ENCODE measurements around the gene SLC38A10. TPM values are rescaled to one million over a fixed set of nuclear protein-coding genes. Genes with fewer than 3 reads are reported as not detected.

Gene SLC38A10
- total RNA-seq, 1 donor from 2014 or later, result 116 TPM

DNA sequence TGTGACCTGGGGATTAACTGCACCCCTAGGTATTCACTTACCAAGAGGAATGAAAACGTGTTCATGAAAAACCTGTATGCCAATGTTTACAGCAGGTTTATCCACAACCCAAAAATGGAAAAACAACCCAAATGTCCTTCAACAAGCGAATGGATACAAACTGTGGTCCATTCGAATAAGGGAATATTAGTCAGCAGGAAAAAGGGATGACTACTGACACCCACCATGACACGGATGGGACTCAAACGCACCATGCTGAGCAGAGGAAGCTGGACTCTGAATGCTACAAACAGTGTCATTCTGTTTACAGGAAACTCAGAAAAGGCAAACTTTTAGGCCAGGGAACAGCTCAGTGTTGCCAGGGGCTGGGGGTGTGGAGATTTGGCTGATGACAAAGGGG is 4.9 kb downstream of the SLC38A10 start:
- Mint-ChIP-seq H3K4me3 (ENCODE audit: unreplicated experiment) (no peak overlapping the region), H3K27ac (ENCODE audit: unreplicated experiment) (no peak overlapping the region), H3K4me1 (ENCODE audit: low read depth) (peaks cover 35% of the 10 kb centered on the region), H3K27me3 (ENCODE audit: low read depth) (no peaks in the 10 kb centered on the region), H3K9me3 (ENCODE audit: low read depth) (no peaks in the 10 kb centered on the region), H3K36me3 (ENCODE audit: low read depth) (peaks cover 5% of the 10 kb centered on the region)
- DNase-seq (ENCODE audit: low spot score), result no peak
- no peak for TF ChIP-seq CTCF (IDR thresholded peaks at IDR 0.05)

DNA sequence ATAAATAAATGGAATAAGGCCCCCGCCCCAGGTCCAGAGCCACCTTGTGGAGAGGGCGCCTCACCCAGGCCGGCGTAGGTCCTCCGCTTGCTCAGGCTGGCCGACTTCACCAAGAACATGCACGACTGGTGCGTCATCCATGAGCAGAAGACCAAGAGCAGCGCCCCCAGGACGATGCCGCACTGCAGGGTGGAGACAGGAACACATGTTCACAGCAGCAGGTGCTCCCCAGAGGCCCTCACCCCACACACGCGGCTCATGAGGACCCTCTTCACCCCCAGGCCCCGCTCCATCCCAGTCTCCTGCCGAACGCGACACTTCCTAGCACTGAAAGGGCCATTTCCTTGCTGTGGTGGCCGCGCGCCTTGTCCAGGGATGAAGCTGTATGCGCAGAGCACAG is 5.5 kb downstream of the SLC38A10 start:
- no peak for DNase-seq (ENCODE audit: low spot score)
- H3K4me3 Mint-ChIP-seq (ENCODE audit: unreplicated experiment), result no peak overlapping the region
- H3K36me3 Mint-ChIP-seq (ENCODE audit: low read depth), result peaks cover 5% of the 10 kb centered on the region
- peaks cover 40% of the 10 kb centered on the region for H3K4me1 Mint-ChIP-seq (ENCODE audit: low read depth)
- no peaks in the 10 kb centered on the region for H3K27me3 Mint-ChIP-seq (ENCODE audit: low read depth)
- no peak overlapping the region for H3K27ac Mint-ChIP-seq (ENCODE audit: unreplicated experiment)
- no peak for TF ChIP-seq CTCF (IDR thresholded peaks at IDR 0.05)
- H3K9me3 Mint-ChIP-seq (ENCODE audit: low read depth), result no peaks in the 10 kb centered on the region

DNA sequence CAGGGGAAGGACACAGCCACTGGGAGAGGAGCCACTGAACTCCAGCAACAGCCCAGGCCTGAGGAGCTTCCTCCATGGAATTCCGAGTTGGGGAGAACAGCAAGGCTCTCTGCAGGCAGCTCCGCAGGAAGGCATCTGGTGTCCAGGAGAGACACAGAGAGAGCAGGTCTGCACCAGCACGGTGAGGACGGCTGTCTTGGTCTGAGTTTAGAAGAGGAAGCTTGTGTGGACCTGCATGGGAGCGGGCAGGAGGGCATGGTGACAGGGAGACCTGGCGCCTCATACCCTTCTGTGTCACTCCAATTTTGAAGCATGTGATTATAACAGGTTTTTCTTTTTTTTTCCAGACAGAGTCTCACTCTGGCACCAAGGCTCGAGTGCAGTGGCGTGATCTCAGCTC is 6.4 kb downstream of the SLC38A10 start:
- H3K4me1 Mint-ChIP-seq (ENCODE audit: low read depth), result peaks cover 31% of the 10 kb centered on the region
- no peak for TF ChIP-seq CTCF (IDR thresholded peaks at IDR 0.05)
- H3K27ac Mint-ChIP-seq (ENCODE audit: unreplicated experiment), result no peak overlapping the region
- peaks cover 8% of the 10 kb centered on the region for H3K36me3 Mint-ChIP-seq (ENCODE audit: low read depth)
- H3K4me3 Mint-ChIP-seq (ENCODE audit: unreplicated experiment), result no peak overlapping the region
- no peak for DNase-seq (ENCODE audit: low spot score)
- H3K9me3 Mint-ChIP-seq (ENCODE audit: low read depth), result no peaks in the 10 kb centered on the region
- H3K27me3 Mint-ChIP-seq (ENCODE audit: low read depth), result no peaks in the 10 kb centered on the region

DNA sequence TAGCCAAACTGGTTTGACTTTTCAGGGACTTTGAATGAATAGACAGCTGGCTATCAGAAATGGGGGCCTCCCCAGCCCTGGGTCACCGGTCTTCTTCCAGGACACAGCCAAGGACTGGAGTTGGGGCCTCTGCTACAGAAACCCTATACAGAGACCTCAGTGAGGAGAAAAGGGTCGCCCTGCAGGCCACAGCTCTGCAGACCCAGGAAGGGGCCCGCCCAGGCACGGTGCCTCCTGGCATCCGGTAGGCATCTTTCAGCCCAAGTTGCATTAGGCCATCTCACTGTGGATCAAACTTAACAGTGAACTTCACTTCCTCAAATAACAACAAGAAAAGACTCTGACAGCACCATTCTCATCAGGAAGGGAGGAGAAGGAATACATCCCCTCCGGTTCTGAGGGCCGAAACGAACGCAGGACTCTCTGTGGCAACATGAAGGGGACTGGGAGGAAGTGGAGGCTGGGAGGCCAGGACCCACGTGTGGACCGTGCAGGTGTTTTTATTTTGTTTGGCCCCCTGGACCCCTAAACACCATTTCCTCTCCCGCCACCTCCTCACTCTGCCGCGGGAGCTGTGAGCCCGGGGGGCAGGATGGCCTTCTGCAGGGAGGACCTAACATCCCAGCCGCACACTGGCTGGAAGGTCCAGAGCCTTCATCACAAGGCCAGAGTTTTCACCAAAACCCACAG is 7.2 kb downstream of the SLC38A10 start:
- no peak for TF ChIP-seq CTCF (IDR thresholded peaks at IDR 0.05)
- no peak for DNase-seq (ENCODE audit: low spot score)
- no peak overlapping the region for H3K27ac Mint-ChIP-seq (ENCODE audit: unreplicated experiment)
- H3K36me3 Mint-ChIP-seq (ENCODE audit: low read depth), result peaks cover 8% of the 10 kb centered on the region
- H3K4me3 Mint-ChIP-seq (ENCODE audit: unreplicated experiment), result no peak overlapping the region
- H3K27me3 Mint-ChIP-seq (ENCODE audit: low read depth), result no peaks in the 10 kb centered on the region
- H3K4me1 Mint-ChIP-seq (ENCODE audit: low read depth), result peaks cover 23% of the 10 kb centered on the region
- no peaks in the 10 kb centered on the region for H3K9me3 Mint-ChIP-seq (ENCODE audit: low read depth)

GRCh38 chr17:81287152-81287551 is 8.0 kb downstream of the SLC38A10 start:
- Mint-ChIP-seq H3K27me3 (ENCODE audit: low read depth) (no peaks in the 10 kb centered on the region), H3K4me1 (ENCODE audit: low read depth) (peaks cover 18% of the 10 kb centered on the region), H3K9me3 (ENCODE audit: low read depth) (no peaks in the 10 kb centered on the region), H3K36me3 (ENCODE audit: low read depth) (peaks cover 8% of the 10 kb centered on the region), H3K4me3 (ENCODE audit: unreplicated experiment) (no peak overlapping the region), H3K27ac (ENCODE audit: unreplicated experiment) (no peak overlapping the region)
- no peak for DNase-seq (ENCODE audit: low spot score)
- no peak for TF ChIP-seq CTCF (IDR thresholded peaks at IDR 0.05)
